OCI-M1 (cell line): ENCODE results near the gene ANO9.
"Not testable (repeated sequence)": the region's sequence is repeated elsewhere in the genome, so short reads cannot be mapped to it uniquely, and the experiment has no call there.

Source experiments
- DNase-seq: peaks from one replicate; lab custom pipeline; 2025; lab: John Stamatoyannopoulos, UW

The ANO9 gene

GRCh38 chr11:400241-400689 lies 41.5 kb downstream of the ANO9 start:
- DNase-seq, result no peak

GRCh38 chr11:399731-400211 lies 42.0 kb downstream of the ANO9 start:
- no peak for DNase-seq

GRCh38 chr11:398826-399225 lies 43.0 kb downstream of the ANO9 start:
- DNase-seq, result no peak

DNA sequence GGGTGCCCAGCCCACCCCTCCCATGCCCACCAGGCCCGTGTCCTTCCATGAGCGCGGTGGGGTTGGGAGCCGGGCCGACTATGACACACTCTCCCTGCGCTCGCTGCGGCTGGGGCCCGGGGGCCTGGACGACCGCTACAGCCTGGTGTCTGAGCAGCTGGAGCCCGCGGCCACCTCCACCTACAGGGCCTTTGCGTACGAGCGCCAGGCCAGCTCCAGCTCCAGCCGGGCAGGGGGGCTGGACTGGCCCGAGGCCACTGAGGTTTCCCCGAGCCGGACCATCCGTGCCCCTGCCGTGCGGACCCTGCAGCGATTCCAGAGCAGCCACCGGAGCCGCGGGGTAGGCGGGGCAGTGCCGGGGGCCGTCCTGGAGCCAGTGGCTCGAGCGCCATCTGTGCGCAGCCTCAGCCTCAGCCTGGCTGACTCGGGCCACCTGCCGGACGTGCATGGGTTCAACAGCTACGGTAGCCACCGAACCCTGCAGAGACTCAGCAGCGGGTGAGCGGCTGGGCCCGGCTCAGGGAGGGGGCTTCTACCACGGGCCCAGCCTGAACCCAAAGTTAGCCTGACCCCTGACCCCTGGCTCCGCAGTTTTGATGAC lies 44.8 kb downstream of the ANO9 start:
- no peak for DNase-seq

- no peak for DNase-seq
Observed at GRCh38 chr11:396511-396947, 45.3 kb downstream of the ANO9 start.

DNA sequence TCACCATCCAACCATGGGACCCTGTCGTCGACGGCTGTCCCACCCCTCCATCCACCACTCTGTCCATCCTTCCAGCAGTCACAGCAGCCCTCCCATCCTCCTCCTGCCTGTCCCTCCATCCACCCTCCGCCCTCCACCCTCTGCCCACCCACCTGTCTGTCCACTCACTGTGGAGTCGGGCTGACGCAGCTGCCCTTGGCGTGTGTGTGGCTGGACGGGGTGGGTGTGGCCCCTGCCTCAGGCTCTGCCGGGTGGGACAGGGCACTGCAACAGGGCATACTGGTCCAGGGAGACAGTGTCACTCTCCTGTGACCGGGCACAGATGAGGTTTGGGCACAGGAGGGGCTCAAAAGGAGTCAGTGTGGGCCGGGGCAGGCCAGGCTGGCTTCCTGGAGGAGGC lies 45.9 kb downstream of the ANO9 start:
- no peak for DNase-seq

DNA sequence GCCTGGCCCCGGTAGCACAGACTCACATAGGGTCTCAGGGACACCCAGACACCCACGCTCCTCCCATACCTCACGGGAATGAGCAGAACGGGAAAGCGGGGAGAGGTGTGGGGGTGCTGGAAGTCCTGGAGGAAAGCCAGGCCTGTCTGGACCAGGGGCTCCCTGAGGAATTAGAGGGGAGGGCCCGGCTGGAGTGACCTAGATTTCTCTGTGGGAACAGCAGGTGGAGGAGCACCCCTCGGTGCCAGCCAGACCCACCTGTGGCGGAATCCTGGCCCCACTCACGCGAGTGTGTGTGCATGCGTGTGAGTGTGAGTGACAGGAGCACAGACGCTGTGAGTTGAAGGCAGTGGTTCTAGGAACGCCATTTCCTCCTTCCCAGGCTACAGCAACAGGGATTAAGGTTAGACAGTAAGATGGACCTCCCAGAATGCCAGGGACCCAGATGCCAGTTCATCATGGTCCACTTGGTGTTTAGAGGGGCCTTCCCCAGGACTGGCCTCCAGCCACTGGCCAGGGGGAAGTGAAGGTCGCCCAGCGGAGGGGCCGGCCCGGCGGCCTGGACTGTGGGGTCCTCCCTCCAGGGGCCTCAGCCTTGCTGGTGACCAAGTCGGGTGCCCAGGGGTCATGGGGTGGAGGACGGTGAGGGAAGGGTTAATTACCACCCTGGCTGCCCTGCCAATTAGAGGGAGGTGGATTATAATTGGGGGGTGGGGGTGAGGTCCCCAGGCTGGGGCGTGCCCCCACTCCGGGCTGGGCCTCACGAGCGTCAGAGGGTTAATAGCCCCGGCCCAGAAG lies 46.8 kb downstream of the ANO9 start:
- no peak for DNase-seq

GRCh38 chr11:394034-394857 lies 47.6 kb downstream of the ANO9 start, which contains the start of gene PKP3:
PKP3 (plus strand) TSS chr11:394209; CDS start chr11:394293, 84 bp downstream.
- DNase-seq, result no peak

- no peak for DNase-seq
Observed at GRCh38 chr11:393219-394033, 48.4 kb downstream of the ANO9 start.

GRCh38 chr11:392102-392777 lies 49.6 kb downstream of the ANO9 start:
- no peak for DNase-seq

- no peak for DNase-seq
Observed at GRCh38 chr11:391117-392017, 50.4 kb downstream of the ANO9 start.

DNA sequence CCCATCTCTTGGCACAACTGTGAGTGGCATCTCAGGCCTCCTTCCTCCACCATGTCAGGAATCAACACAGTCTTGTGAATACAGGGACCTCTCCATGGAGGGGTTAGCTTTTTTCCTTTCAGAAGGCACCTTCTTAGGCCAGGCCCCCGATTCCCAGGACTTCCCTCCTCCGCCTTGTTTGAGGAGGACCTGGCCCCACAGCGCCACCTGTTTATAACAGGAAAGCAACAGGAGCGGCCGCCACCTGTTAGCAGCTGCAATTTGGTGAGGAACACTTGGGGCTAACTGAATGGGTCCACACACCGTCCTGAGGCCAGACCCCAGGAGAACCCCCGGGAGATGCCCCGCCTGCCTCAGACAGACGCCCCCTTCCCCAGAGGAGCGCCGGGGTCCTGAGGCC lies 51.6 kb downstream of the ANO9 start:
- DNase-seq, result no peak

DNA sequence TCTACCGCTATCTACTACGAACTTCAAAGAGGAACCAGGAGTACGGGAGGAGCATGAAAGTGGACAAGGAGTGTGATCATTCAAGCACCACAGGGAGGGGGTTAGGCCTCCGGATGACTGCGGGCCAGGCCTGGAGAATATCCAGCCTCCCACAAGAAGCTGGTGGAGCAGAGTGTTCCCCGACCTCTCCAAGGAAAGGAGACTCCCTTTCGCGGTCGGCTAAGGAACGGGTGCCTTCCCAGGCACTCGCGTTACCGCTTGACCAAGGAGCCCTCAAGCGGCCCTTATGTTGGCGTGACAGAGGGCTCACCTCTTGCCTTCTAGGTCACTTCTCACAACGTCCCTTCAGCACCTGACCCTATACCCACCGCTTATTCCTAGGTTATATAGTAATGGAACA lies 52.4 kb downstream of the ANO9 start:
- not testable (repeated sequence) for DNase-seq

DNA sequence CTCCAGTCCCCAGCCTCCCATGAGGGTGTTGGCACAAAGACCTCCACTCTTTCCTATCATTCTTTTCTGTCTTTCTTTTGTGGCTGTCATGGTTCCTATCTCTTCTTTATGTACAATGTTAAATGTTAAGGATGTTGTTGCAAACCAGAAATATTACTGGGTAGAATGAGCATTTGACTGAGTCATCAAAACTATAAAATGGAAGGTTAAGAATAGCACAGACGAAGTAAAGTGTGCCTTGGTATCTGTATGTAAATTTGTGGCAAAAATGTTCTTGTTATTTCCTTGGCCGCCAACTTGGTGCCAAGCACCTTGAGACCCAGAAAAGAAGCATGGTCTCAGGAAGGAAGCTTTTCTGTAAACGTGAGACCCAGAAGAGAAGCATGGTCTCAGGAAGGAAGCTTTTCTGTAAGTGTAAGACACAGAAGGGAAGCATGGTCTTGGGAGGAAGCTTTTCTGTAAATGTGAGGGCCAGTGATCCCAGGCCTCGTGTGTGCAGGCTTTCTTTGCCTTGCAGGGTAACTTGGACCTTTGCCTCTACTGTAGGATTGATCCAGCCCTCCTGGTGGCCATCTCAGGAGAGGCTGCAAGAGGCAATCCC lies 54.5 kb downstream of the ANO9 start:
- no peak for DNase-seq

- DNase-seq, result no peak
Observed at GRCh38 chr11:386483-386882, 55.3 kb downstream of the ANO9 start.

DNA sequence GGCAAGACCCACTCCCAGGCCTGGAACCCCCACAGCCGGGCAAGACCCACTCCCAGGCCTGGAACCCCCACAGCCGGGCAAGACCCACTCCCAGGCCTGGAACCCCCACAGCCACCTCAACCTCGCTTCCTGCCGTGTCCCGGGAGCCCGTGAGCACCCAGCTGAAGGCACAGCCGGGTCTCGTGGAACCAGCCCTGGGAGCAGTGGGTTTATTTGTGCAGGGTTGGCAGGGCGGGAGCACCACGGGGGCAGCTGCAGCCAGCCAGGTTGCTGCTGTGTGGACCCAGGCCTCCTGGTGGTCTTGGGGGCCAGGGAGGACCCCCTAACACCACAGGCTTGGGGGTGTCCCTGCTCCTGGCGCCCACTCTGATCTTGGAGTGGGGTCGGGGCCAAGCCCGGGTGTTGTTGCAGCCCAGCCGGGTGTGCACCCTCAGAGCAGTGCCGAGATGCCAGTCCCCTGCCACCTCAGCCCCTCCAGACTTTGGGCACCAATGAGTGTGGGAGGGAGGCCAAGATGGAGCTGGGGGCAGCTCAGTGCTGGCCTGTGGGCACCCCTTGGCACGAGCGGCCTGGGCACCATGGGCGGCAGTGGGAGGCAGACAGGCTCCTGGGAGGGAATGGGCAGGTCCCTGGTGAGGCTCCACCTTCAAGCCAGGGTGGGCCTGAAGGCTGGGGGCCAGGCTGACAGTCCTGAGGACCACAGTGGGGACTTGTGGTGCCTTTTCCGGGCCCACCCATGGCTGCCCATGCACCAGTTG lies 56.0 kb downstream of the ANO9 start:
- DNase-seq, result no peak

GRCh38 chr11:384511-384910 lies 57.3 kb downstream of the ANO9 start:
- no peak for DNase-seq

- DNase-seq, result no peak
Observed at GRCh38 chr11:383431-383830, 58.4 kb downstream of the ANO9 start.
